NK-92 treated with Interleukin-12 subunit alpha and Interleukin-12 subunit beta, amount 100 ng/mL, for 24 hours (cell line): Measurements from ENCODE around the gene NOL8.
A peak's percentile ranks its signal among the peaks of the same experiment; 100 is the strongest.

Experiments
- DNase-seq: peaks from one replicate; lab custom pipeline; 2025; lab: John Stamatoyannopoulos, UW

Gene NOL8

DNA sequence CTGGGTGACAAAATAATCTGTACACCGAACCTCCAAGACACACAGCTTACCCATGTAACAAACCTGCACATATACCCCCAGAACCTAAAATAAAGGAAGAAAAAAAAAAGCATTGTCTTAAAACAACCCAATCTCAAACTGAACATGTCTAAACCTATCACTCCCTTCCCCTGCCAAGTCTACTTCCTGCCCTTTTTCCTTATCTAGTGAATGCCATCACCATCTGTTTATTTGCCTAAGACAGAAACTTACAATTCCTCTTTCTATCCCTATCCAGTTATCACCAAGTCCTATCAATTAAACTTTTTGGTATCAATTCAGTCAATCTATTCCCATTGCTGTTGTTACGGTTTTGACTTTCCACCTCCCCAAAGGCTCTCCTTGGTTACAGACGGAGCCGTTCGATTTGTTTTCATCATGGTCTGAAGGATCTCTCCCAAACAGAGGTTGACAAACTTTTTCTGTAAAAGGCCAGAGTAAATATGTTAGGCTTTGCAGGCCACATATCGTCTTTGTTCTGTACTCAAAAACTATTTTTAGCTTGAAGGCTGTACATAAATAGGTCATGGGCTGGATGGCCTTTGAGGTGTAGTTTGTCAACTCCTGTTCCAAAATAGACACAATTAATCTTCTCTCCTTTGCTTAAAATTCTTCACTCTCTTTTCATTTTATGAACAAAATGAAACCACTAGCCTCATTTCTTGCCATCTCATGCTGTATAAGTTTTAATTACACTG, 12.1 kb downstream of the NOL8 start:
- no peak for DNase-seq

DNA sequence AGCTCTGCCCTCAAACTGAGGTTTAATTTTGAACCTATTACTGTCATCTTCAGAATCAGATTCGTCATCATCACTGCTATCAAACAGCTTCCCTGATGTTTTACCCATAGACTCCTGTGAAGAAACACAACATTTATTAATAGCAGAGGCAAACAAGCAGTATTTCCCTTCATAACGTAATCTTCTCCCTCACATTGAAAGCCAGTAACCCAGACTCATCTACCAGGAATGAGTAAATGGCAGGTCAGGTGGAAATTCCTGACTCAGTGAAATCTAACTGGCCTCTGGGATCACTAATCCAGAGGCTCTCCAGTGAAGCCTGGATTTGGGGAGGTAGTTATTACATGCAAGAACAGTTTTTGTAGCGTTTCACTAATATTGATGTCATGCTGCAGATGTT, 14.6 kb downstream of the NOL8 start:
- no peak for DNase-seq

DNA sequence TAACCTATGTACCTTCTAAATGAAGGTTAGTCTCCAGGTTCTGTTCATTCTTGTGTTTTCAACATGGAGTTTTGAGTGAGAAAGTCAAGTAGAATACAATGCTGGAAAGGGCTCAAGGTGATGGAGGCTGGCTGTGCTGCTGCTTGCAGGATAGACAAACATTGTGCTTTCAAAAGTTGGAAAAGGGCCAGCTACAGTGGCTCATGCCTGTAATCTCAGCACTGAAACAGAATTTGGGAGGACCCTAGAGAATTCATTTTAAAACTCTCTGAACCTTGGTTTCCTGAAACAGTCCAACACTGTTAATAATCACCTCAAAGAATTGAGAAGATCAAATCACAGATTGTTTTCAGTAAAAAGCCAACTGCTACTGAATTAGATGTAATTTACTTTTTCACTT, 16.3 kb downstream of the NOL8 start:
- no peak for DNase-seq

GRCh38 chr9:92300936-92301335, 24.2 kb downstream of the NOL8 start:
- no peak for DNase-seq

GRCh38 chr9:92299116-92299515, 26.0 kb downstream of the NOL8 start:
- no peak for DNase-seq

DNA sequence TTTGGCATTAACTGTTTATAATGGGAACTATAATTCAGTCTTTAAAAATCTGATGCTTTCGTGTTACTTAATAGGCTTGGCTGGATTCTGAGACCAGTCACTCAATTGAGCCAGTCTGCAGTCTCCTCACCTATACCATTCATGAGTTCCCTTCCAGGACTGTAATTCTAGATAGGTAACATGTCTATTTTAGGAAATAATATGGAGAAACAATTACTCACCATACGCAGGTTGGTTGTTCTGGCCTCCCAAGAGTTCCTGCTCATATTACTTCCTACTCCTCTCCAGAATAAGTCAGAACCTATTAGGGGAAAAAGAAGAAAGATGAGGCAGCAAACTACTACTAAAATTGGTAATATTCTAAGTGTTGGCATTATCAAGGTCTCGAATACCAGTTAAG, 27.1 kb downstream of the NOL8 start:
- no peak for DNase-seq

GRCh38 chr9:92297611-92298010, 27.5 kb downstream of the NOL8 start:
- no peak for DNase-seq

- no peak for DNase-seq
Measured at GRCh38 chr9:92295827-92296258, 29.3 kb downstream of the NOL8 start.

DNA sequence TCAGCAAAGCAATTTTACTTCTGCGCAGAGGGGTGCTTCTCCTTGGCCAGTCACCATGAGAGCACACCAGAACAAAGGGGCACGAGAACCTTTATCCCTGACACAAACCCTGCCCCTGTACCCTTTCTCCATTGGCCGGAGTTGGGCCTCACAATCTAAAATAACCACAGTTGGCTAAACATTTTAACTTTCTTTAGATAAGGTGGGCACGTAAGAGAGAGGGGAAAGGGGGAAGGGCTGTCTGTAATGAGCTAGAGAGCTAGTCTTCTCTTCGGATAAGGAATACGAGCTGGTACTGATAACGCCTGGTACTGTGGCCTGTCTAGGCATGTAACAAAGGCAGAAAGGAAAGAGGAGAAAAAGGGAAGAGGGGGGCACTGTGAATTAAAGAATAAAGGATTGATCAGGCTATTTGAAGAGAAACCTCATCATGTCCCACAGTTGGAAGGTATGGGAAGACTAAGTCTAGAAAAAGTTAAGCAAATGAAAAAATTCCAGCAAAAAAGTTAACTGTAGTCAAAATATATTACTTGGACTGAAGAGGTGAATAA, 29.8 kb downstream of the NOL8 start:
- DNase-seq: no peak

DNA sequence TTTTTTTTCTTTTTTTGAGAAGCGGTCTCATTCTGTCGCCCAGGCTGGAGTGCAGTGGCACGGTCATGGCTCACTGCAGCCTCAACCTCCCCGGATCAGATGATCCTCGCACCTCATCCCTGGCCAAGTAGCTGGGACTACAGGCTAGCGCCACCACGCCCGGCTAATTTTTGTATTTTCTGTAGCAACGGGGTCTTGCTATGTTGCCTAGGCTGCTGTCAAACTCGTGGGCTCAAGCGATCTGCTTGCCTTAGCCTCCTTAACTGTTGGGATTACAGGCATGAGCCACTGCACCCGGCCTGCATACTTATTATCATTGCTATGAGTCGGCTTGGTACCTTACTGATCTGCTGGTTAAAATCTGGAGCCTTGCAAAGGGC, 30.9 kb downstream of the NOL8 start:
- peak; percentile 9 for DNase-seq

DNA sequence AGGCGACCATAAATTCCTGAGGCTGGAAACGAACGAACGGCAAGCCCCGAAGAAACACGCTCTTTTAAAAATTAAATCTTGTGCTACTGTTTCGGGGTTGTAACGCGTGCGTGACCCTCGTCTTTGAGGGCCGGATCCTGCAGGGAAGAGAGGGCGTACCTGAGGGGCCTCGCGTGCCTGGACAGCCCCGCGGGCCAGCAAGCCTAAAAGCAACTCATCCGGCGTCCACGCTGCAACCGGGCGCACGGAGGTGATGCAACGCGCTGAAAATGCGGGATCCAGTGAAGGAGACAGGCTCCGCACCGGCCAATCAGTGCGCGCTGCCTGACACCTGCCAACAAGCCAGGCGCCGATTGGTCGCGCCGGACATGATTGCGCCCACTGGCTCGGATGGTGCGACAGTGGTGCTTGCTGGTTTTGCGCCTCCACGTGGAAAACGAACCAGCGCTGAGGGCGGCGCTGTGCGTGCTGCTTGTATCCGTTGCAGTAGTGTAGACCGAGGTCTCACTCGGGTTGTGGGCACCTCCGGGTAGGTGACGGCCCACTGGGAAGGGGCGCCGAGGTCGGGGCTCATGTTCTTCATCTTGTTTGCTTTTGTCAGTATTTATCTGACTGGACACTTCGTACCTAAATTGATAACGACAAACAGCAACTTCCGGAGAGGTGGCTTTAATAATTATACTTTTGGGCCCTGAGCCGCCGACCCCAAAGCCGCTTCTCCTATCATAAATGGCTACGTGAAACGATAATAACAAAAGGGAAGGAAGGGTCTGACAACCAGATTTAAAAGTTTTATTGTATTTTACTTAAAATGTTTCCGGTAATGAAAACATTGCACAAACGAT, 31.5 kb downstream of the NOL8 start, which contains the start of gene IARS1:
Gene IARS1 (minus strand): TSS at position 246 of the 845 bp plus-strand sequence. CDS start 4,278 bp downstream, outside the sequence.
- DNase-seq: peak; percentile 93

- DNase-seq: no peak
Measured at GRCh38 chr9:92293075-92293354, 32.1 kb downstream of the NOL8 start.

GRCh38 chr9:92292338-92293074, 32.6 kb downstream of the NOL8 start:
- no peak for DNase-seq

DNA sequence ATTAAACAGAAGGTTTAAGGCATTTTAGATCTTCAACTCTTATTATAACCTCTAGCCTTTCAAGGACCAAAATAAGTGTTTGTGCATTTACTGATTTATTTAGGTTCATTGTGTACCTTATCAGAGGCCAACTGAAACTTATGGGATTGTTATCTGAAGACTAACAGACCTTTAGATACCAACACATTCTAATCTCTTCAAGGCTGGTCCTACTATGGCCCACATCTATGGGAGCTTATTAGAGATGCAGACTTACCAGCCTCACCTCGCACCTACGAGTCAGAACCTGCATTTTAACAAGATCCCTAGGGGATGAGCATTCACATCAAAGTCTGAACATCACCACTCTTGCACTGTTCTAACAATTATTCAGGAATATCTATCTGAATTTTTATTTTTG, 33.6 kb downstream of the NOL8 start:
- no peak for DNase-seq

- DNase-seq: no peak
Measured at GRCh38 chr9:92290785-92291429, 34.2 kb downstream of the NOL8 start.

- DNase-seq: no peak
Measured at GRCh38 chr9:92289708-92290390, 35.3 kb downstream of the NOL8 start.

DNA sequence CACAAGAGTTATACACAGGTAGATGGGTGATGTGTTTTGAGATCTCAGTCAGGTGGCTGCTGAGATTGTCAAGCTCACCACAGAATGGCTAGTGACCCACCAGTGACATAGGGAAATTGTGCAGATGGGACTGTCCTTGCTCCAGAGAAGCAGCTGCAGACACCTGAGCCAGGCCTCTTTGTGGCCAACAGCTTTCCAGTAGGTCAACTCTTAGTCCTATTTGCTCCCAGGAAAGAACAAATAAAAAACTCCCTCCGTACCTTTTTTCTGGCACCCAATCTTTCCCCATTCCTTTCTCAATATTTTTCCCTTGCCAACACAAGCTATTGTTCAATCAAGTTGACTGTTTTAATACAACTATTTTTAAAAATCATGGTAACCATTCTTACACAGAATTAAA, 45.8 kb downstream of the NOL8 start:
- no peak for DNase-seq

- DNase-seq: no peak
Measured at GRCh38 chr9:92278110-92278509, 47.0 kb downstream of the NOL8 start.

DNA sequence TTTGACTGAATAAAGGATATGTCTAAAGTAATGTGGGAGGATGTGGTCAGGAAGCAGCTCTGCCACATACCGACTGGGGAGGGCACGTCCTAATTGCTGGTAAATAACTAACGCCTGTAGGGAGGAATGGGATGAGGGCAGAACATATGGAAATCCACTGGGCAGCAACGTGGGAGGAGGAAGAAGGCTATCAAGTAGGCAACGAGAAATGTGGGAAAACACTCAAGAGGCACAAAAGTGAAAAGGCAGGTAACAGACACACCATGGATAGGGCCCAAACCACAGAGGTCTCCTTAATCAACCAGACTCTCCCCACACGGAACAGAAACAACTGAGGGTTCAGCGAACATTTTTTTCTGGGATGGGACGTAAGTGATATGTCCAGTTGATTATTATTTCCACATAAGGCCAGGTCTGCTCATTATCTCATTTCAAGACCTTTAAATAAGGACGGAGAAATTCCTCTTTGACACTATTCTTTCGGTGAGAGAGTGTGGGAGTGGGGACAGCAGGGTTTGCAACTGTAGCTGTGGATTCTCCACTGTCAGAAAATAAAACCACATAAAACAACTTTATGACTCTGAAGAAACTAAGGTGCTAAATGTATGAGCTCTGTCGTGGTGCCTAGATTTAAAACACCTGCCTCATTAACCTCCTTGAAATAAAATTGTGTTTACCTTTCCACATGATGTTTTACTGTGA, 48.7 kb downstream of the NOL8 start:
- no peak for DNase-seq

DNA sequence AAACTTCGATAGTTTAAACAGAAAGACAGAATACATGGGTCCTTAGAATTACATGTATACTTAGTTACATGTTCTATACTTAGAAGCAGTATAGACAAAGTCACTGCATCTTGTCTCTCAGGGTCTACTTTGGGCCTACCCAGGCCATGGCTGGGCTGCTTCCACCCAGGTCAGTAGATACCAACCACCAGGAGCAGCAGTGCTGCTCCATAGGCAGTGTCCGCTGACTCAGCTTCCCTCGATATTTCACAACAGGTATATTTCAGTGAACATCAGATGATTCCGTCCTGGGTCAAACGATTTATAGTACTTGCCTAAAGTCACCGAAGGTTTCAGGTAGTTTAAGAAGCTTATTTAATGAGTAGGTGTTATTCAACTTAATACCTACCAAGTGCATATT, 49.6 kb downstream of the NOL8 start:
- no peak for DNase-seq

DNA sequence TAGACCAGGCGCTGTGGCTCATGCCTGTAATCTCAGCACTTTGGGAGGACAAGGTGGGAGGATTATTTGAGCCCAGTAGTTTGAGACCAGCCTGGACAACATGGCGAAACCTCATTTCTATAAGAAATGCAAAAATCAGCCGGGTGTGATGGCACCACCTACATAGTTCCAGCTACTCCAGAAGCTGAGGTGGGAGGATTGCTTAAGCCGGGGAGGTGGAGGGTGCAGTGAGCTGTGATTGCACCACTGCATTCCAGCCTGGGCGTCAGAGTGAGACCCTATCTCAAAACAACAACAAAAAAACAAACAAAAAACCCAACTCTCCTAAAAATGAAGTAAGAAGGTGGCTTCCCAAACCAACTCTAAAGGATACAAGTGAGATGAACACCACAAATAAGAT, 54.6 kb downstream of the NOL8 start:
- no peak for DNase-seq
